GM21825 (cell line): ENCODE measurements around the gene ERAP2.
A peak's percentile ranks its signal among the peaks of the same experiment; 100 is the strongest.
"Not testable (repeated sequence)": the region's sequence is repeated elsewhere in the genome, so short reads cannot be mapped to it uniquely, and the experiment has no call there.

Experiments
- ATAC-seq: cut with Tn5 transposase; IDR thresholded peaks from one replicate; pipeline ENCODE4 v1.9.1; 2021; ENCODE audit warnings: mild to moderate bottlenecking, moderate library complexity; ENCODE audit not compliant: unreplicated experiment

Gene ERAP2

DNA sequence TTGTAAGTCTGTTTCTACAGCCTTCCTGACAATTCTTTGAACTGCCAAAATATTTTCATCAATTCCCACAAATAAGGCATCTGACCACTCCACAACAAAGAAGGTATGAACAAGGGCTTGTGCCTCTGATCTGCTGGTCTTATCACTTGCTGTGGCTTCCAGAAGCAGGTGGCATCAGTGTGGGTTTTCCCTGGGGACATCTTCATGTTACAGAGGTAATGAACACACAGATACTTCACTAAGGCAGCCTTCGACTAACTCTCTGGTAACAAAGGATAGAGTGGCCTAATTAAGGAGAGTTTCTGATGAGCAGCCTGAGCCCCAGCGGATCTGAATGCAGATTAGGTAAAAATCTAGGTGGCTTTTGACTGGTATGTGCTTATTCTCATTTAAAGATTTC lies 15.2 kb upstream of the ERAP2 start:
- peak; percentile 65 for ATAC-seq

DNA sequence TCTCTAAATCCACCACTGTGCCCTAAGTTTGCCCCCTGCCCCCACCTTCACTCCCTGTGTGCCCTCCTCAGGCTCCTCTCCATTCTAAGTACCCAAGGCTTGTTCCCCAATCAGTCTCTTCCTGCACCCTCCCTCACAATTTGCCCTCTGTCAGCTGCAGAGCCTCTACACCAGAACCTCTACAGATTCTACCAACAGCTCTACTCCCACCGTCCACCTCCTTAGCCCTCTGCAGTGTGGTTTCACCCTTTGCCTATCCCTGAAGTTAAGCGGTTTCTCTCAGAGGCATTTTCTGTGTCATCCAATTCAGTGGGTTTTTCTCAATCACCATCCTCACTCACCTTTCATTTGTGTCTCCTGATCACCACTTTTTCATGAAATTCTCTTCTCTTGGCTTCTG lies 13.2 kb upstream of the ERAP2 start:
- no peak for ATAC-seq

DNA sequence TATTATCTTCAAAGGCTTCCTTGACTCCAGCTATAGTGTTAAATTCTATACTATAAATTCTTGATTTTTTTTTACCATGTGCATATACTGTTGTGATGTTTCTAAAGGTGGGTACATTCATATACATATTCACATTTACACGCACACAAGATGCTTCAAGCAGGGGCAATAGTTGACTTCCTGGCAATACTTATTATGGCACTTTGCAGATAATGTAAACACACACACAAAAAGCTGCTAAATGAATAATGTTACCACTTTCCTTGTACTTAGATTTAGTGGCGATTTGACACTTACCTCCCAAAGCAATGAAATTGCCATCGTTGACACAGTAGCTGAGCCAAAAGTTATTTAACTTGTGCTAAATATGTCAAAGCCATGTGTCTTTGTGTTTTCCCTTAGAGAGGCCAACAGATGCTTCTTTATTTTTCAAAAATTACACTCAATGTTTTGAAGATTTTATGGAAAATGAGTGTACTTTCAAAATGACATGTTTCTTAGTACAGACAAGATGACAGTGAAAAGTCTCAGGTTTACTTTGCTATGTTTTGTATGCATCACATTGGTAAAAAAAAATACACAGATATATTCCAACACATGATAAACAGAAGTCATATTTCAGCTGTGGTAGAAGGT lies 12.2 kb upstream of the ERAP2 start:
- no peak for ATAC-seq

DNA sequence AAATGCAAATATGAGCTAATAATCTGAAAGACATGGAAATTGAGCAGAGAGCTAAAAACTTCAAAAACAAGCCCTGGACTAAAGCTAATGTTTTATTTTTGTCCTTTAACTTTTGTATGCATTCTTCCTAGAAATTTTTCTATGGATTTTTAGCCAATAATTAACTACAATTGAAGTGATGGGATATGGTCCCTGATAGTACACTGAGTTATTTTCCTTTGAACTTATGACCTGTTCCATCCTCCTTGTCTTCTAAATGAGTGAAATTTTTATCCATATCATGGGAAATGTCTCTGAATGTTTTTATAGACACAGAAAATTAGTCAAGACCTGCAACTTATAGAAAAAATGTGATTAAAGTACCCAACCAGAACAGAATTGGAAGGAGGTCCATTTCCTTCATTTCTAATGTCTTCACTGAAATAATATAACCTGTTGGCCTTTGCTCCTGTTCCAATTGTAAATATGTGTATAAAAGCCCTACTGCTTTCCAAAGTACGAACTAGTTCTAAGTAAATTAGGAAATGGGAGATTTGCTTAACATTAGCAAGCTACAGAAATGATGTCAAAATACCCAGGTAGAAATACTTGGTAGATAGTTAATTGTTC lies 11.3 kb upstream of the ERAP2 start:
- no peak for ATAC-seq

DNA sequence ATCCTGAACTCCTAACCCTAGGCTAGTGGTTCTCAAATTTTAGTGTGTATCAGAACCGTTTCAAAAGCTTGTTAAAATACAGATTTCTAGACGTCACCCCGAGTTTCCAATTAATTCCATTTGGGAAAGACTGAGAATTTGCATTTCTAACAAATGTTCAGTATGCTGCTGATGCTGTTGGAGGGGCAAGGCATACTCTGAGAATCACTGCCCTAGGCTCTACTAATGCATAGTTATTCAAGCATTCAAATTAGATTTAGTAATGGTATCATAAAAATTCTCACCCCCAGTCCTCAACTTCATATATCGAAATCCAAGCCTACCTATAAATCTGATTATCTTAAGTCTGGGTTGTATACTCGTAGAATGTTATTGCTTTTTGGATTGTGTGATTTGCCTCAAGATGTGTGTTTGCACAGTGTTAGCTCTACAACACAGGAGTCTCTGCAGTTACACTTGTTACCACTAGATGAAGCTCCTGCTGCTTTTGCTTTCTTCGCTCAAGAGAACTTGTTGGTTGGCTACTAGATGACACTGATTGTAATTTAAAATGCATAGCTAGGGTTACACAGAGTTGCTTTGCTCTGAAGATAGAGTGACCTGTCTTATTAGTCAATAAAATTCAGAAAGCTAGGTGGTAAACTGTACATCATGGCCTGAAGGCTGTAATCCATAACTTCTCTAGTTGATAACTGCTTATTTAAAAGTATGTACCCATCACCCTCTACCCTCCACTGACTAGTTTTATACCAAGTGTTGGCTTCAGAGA lies 7.5 kb upstream of the ERAP2 start:
- ATAC-seq: peak; percentile 70

DNA sequence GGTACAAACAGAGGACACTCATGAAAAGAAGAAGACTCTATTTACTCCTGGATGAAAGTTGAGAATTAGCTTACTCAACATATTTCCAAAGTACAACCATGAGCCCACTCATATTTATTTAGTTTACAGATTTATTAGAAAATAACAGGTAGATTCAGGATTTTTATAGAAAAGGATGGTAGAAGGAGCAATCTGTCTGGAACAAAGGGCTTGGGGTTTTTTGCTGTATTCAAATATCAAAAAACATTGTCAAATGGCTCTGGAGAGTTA lies 7.0 kb upstream of the ERAP2 start:
- ATAC-seq: no peak

DNA sequence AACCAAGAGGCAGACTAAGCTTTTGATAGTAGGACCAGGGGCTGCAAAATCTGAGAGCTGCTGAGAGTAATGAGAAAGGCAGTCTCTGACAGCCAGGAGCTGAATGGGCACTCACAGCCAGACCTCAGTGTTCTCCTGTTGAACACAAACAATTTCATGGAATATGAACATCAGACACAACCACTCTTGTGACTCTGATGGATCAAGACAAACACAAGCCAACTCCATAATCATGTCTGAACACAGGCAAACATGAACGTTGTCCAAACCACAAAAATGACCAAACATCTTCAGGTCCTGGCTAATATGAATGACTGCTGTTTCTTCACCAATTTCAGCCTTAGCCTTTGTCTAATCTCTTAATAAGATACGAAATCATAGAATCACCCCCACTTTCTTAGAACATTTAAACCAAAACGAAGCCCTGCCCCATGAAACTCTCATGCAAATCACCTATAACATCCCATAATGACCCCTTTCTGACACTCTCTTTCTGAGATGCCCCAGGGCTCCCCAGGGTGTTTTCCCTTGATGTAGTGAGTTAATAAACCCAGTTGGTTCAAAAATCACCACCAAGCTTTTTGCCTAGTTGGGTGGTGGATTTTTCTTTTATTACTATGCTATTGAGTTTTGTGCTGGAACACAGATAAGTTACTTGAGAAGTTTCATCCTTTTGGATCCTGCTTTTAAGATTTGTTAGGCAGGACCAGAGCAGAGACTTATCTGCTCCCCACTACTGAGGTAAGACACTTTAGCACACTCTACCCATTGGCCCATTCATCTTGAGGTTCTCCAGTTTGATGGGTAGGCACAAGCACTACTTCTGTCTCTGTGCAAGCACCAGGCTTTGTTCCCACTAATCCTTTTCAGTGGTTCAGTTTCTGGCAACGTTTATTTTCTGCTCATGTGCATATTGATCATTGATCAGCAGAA lies 5.9 kb upstream of the ERAP2 start:
- peak; percentile 77 for ATAC-seq

DNA sequence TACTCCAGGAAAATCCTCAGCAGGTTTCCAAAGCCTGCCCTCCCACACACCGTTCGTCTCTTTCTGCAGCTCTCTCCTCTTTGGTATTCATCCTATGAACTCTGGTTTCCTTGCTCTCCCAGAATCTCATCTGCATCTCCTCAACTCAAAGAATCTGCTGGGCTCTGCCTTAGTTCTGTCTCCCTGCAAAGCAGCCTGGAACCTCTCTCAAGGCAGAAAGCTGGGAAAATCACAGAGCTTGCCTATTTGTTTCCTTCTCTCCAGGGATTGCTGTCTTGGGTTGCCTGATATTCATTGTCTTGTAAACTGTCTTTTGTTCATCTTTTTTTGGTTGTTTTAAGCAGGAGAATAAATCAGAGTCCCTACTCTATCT lies 5.3 kb upstream of the ERAP2 start:
- ATAC-seq: no peak

DNA sequence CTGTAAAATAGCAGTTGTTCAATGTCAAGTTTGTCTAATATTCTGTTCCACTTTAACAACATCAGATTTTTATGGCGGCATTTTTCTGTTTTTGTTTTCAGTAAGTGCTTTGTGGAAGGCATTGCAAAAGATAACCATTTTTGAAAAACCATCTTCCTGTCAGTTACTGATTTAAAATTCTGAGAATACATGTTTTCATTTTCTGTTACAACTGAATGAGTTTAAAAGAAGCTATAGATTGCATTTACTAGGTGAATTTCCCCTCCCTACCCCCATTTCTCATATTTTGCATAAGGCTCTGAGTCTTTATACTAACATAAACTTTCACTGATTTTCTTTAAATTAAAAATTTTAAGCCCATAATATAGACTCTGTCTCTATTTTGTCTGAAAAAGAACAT lies 4.6 kb upstream of the ERAP2 start:
- no peak for ATAC-seq

DNA sequence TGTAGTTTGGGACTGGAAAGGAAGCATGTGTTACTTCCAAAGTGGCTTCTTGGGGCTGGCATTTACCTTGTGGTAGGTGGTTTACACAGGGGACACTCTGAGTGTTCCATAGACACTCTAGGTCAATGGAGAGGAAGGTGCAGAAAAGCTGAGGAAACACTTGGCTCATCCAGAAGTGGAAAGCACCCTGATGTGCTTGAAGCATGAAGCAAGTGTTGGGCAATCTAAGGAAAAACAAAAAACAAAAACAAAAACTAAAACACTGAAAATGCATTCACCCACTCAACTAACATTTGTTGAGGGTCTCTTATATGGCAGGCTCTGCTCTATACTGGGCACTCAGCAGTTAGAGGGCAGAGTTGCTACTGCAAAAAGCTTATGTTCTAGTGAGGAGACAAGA lies 2.9 kb upstream of the ERAP2 start:
- no peak for ATAC-seq

DNA sequence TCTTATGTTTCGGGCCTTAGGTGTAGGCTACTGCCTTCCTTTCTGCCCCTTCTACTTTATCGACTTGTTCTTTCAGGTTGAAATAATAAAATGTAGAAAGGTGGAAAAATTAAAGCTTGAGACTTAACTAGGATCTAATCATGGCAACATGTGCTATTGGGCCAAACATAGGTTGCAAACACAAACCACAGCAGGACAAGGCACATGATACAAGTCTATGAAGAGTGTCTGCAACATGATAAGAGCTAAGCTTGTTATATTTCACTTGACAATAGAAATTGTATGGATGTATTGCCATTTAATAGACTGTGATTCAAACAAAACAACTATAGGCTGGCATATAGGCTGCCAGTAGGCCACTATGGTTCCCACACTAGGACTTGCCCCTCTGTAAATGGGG lies 1.7 kb upstream of the ERAP2 start:
- no peak for ATAC-seq

DNA sequence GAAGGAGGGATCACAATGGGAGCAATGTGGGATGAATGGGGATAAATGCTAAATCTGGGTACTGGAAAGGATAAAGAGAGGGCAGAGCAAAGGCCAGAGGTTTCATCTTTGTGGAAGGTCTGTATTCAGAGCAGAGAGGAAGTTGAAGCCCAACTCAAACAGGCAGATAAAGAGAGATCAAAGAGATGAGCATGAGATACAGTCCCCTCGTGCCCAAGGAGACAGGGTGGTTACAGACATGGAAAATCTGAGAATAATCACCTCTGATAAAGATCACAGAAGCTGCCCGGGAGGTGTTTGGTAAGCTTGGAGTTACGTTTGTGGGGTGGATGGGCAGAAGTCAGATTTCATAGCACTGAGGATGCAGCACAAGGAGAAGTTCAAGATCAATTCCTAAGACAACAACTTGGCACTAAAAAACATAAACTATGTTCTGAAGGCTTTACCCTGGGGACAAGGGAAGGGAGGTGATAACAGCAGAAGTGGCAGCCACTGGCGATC lies 459 bp upstream of the ERAP2 start:
- ATAC-seq: no peak

DNA sequence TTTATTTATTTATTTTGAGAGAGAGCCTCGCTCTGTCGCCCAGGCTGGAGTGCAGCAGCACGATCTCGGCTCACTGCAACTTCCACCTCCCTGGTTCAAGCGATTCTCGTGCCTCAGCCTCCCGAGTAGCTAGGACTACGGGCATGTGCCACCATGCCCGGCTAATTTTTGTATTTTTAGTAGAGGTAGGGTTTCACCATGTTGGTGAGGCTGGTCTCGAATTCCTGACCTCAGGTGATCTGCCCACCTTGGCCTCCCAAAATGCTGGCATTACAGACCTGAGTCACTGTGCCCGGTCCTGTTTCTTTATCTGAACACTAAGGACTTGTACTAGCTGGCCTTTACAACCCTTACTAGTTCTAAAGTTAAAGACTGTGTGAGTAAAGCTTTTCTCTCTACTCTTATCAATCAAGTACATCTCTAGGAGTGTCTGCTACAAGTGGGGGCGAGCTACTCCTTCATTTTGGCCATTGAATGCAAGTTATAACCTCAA lies 723 bp downstream of the ERAP2 start:
- ATAC-seq: not testable (repeated sequence)

DNA sequence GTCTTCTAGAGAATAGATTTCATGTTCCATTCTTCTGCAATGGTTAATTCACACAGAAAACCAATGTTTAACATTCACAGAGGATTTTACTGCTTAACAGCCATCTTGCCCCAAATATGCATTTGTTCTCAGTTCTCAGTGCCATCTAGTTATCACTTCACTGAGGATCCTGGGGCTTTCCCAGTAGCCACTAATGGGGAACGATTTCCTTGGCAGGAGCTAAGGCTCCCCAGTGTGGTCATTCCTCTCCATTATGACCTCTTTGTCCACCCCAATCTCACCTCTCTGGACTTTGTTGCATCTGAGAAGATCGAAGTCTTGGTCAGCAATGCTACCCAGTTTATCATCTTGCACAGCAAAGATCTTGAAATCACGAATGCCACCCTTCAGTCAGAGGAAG lies 3.4 kb downstream of the ERAP2 start:
- no peak for ATAC-seq

DNA sequence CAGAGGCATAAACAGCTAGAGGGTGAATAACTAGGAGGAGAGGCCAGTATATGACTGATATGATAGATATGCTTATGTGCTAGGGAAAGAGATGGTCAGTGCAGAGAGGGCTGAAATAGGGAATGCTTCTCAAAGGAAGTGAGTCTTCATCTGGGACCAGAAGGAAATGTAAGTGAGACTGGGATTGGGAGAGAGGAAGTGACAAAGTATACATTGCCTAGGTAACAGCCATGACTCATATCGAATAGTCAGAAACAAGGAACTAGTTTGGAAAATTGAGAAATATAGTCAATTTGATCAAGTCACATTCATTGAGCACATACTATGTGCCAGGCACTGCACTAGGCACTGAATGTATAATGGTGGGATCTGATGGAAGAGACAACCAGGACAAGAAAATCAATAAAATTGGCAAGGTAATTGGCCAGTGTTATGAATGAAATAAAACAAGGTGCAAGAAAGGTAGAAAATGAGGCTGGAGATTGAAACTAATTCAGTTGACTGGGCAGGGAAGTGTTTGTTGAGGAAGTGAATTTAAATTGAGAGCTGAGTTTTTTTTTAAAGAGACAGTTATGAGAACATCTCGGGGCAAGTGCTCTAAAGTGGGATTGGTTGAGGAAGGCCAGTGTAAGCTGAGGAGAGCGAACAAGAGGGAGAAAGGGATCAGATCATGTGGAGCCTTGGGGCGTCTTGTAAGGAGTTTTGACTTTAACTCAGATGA lies 4.3 kb downstream of the ERAP2 start:
- ATAC-seq: no peak

DNA sequence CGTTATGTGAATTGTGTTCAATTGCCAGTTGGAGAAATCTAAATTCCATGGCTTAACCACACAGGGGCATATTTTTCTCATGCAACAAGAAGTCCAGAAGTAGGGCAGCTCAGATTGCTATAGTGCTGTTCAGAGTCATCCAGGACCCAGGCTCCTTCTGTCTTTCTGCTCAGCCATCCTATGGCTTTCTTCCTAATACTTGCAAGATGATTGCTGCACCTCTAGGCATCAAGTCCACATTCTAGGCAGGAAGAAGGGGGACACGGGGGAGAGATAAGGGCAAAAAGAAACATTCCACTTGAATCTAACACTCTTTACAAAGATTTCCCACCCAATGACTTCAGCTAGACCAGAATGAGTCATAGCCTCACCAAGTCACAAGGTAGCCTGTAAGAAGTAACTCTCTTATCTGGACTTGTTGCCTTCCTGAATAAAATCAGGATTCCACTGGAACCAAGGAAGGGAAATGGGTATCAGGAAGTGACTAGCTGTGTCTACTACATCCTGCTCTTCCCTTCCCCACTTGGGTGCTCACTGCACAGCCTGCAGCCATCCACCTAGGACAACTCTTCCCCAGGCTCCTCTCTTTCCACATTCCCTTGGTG lies 5.3 kb downstream of the ERAP2 start:
- ATAC-seq: no peak

DNA sequence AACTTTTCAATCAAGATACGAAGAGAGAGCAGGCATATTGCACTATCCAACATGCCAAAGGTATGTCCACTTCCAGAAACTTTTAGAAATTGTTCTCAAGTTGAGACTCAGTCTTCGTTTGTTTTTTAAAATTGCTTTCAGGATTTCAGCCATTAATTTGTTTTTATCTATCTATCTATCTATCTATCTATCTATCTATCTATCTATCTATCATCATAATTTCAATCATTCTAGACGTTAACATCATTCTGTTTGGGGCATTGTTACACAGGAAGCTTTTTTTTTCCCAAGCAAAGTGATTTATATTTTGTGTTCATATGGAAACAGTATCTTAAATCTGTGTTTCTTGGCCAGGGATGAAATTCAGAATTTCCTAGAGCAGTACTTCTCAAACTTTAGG lies 7.6 kb downstream of the ERAP2 start:
- ATAC-seq: no peak

DNA sequence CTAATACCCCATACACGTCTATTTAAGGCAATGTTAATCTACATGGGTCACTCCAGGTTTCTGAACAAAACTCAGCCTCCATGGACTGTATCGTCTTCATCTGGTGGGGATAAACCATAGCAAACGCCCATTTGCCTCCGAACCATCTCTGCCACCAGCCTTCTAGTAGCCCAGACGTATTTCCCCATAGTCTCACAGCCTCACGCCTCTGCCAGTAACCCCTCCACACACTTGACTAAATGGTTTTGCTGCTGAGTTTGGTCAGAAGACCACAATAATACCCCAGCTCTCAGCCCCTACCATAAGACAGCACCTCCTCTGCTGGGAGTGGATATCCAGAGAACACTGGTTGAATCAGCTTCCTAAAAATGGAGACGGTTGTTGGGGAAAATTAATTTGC lies 8.7 kb downstream of the ERAP2 start:
- no peak for ATAC-seq

DNA sequence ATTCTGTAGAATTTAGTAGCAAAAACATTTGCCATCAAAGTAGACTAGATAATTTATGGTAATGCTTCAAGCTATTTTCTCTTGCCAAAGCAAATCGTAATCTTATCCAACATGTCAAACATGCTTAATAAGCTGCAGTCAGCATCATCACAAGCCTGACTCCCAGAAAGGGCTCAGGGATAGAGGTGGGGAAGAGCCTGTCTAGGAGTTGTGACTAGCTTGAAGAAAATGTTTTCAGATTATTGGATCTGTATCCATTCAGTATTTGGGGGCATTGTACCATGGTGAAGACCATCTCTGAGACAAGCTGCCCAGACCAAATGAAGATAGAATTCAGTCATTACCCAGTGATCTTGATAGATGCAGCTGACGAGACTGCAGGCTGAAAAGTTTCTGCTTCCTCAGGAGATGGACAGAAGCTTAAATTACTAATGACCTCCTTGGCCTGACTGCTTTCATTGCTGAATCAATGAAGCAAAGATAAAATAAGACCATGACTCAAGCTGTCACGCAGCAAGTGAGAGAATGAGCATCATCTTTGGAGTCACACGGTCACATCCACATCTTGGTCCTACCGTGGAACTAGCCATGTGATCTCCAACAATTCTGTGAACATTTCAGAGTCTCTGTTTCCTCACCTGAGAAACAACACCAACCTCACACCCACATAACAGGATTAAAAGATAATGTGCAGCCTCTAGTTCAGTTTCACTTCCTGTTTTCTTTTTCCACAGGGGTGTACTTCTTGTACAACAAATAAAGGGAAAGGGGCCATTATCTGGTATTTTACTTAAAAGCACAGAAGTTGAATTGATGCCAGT lies 9.4 kb downstream of the ERAP2 start:
- peak; percentile 93 for ATAC-seq
